HEK293 (cell line): Measurements from ENCODE around the gene KIF26B.

Source experiments
- CTCF ChIA-PET: fragments of 350-600 bp; formaldehyde crosslinking; extraction: SDS; loops from one replicate; lab custom pipeline; 2021; ENCODE audit warnings: antibody characterized with exemption; lab: Yijun Ruan, JAX
- POLR2A ChIA-PET: fragments of 300-600 bp; formaldehyde crosslinking; extraction: SDS; loops from one replicate; lab custom pipeline; 2020; ENCODE audit warnings: antibody characterized with exemption, inconsistent platforms; lab: Yijun Ruan, JAX
- H3K27ac ChIP-seq: fragments of 200-500 bp; sonication (Bioruptor generic); 2 replicates; pipeline ENCODE4 v1.5.1; 2014; ENCODE audit warnings: low read depth, low read length, control low read depth, inconsistent platforms; ENCODE audit errors: extremely low read depth
- H3K36me3 ChIP-seq, 2 experiments: fragments of 200-500 bp in 1 of 2; sonication (Bioruptor generic) in 1 of 2; 1 replicate in 1 of 2; 2 replicates in 1 of 2; pipeline ENCODE4 v1.5.1; 2014 to 2017; ENCODE audit warnings: inconsistent platforms in 2 of 2, low read length in 2 of 2; ENCODE audit not compliant: control insufficient read depth in 2 of 2, insufficient read depth in 1 of 2
- H3K4me1 ChIP-seq: fragments of 200-500 bp; sonication (Bioruptor generic); 2 replicates; pipeline ENCODE4 v1.5.1; 2014; ENCODE audit warnings: mild to moderate bottlenecking, low read length, inconsistent platforms; ENCODE audit not compliant: control insufficient read depth, insufficient read depth
- H3K4me3 ChIP-seq: 2 replicates; pipeline ENCODE4 v1.5.1; 2011; ENCODE audit warnings: low read depth, mild to moderate bottlenecking, control low read depth, low read length, moderate library complexity
- H3K9me3 ChIP-seq: fragments of 200-500 bp; sonication (Bioruptor generic); 2 replicates; pipeline ENCODE4 v1.5.1; 2014; ENCODE audit warnings: low read depth, low read length, inconsistent platforms; ENCODE audit not compliant: control insufficient read depth, insufficient read depth
- IKZF3 ChIP-seq: fragments of 450-650 bp; IDR thresholded peaks from 2 replicates; pipeline ENCODE4 v1.5.0; 2018; ENCODE audit warnings: missing biosample characterization, mild to moderate bottlenecking, missing genetic modification characterization, moderate library complexity
- ZFHX2 ChIP-seq: fragments of 450-650 bp; formaldehyde crosslinking; conservative IDR thresholded peaks from 2 replicates; pipeline ENCODE4 v1.5.1; 2016; ENCODE audit warnings: missing biosample characterization, missing genetic modification characterization
- ZNF140 ChIP-seq: fragments of 450-650 bp; formaldehyde crosslinking; IDR thresholded peaks from 2 replicates; pipeline ENCODE4 v1.5.1; 2016; ENCODE audit warnings: missing biosample characterization, missing genetic modification characterization
- ZNF155 ChIP-seq: fragments of 450-650 bp; formaldehyde crosslinking; IDR thresholded peaks from 2 replicates; pipeline ENCODE4 v1.5.1; 2016; ENCODE audit warnings: missing biosample characterization, missing genetic modification characterization
- ZNF157 ChIP-seq: fragments of 450-650 bp; formaldehyde crosslinking; IDR thresholded peaks from 2 replicates; pipeline ENCODE4 v1.5.1; 2016; ENCODE audit warnings: missing biosample characterization, missing genetic modification characterization
- ZNF19 ChIP-seq: fragments of 450-650 bp; formaldehyde crosslinking; IDR thresholded peaks from 2 replicates; pipeline ENCODE4; 2016; ENCODE audit warnings: missing biosample characterization, missing genetic modification characterization, low read depth
- ZNF366 ChIP-seq: fragments of 450-650 bp; formaldehyde crosslinking; conservative IDR thresholded peaks from 2 replicates; pipeline ENCODE4 v1.5.1; 2016; ENCODE audit warnings: missing biosample characterization, missing genetic modification characterization
- ZNF416 ChIP-seq: fragments of 450-650 bp; formaldehyde crosslinking; IDR thresholded peaks from 2 replicates; pipeline ENCODE4 v1.5.1; 2016; ENCODE audit warnings: missing biosample characterization, missing genetic modification characterization
- ZNF555 ChIP-seq: fragments of 450-650 bp; formaldehyde crosslinking; conservative IDR thresholded peaks from 2 replicates; pipeline ENCODE4 v1.5.1; 2017; ENCODE audit warnings: missing biosample characterization, mild to moderate bottlenecking, missing genetic modification characterization, inconsistent platforms
- ZNF571 ChIP-seq: fragments of 450-650 bp; formaldehyde crosslinking; IDR thresholded peaks from 2 replicates; pipeline ENCODE4 v1.5.0; 2017; ENCODE audit warnings: missing biosample characterization, missing genetic modification characterization
- ZNF596 ChIP-seq: fragments of 450-650 bp; IDR thresholded peaks from 2 replicates; pipeline ENCODE4 v1.5.0; 2018; ENCODE audit warnings: missing biosample characterization, mild to moderate bottlenecking, missing genetic modification characterization, moderate library complexity
- ZNF626 ChIP-seq: fragments of 450-650 bp; sonication (Bioruptor Pico); formaldehyde crosslinking; IDR thresholded peaks from 2 replicates; pipeline ENCODE4 v1.5.1; 2018; ENCODE audit warnings: missing biosample characterization, missing genetic modification characterization, inconsistent platforms
- ZNF701 ChIP-seq: fragments of 450-650 bp; formaldehyde crosslinking; IDR thresholded peaks from 2 replicates; pipeline ENCODE4 v1.5.1; 2016; ENCODE audit warnings: missing biosample characterization, missing genetic modification characterization
- TF ChIP-seq, protein P1 (sequence below): fragments of 450-650 bp; formaldehyde crosslinking; IDR thresholded peaks from 2 replicates; pipeline ENCODE4 v1.5.1; 2016; ENCODE audit warnings: missing biosample characterization, missing genetic modification characterization, borderline replicate concordance
- TF ChIP-seq, protein P2 (sequence below): fragments of 450-650 bp; formaldehyde crosslinking; IDR thresholded peaks from 2 replicates; pipeline ENCODE4 v1.5.1; 2017; ENCODE audit warnings: missing biosample characterization, missing genetic modification characterization
- TF ChIP-seq, protein P3 (sequence below): fragments of 450-650 bp; formaldehyde crosslinking; conservative IDR thresholded peaks from 2 replicates; pipeline ENCODE4 v1.5.1; 2016; ENCODE audit warnings: low read depth, missing biosample characterization, missing genetic modification characterization

KIF26B gene

DNA sequence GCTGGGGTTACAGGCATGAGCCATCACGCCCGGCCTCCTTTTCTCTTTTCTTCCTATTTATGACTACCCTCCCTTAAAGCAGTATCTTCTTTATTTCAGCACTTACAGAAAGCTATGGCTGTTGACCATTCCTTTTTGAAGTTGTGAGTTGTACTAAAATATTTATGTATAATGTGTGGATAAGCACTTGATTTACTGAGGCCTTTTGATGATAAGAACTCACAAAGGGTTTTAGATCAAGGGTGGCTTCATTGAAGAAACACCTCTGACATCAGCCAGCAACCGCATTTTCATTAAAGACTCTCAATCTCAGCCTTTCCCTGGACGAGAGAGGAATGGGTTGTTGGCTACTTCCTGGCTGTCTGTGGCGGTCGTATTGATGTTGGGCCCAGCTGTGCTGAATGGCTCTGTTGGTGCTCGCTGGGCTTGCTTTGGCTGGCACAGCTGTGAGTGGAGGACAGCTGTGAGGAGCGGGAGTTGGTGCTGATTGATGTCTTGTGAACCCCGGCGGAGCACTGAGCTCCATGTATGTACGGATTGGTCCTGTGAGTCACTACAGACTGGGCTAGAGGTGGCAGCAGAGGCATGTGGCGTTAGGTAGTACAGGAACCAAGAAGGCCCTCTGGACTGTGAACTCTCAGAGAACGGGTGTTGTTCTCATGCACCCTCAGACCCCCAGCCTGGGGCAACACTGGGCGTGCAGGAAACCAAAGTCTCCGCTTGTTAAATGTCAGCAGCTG lies 208.8 kb downstream of the KIF26B start (continued):
- TF ChIP-seq, protein P1, sequence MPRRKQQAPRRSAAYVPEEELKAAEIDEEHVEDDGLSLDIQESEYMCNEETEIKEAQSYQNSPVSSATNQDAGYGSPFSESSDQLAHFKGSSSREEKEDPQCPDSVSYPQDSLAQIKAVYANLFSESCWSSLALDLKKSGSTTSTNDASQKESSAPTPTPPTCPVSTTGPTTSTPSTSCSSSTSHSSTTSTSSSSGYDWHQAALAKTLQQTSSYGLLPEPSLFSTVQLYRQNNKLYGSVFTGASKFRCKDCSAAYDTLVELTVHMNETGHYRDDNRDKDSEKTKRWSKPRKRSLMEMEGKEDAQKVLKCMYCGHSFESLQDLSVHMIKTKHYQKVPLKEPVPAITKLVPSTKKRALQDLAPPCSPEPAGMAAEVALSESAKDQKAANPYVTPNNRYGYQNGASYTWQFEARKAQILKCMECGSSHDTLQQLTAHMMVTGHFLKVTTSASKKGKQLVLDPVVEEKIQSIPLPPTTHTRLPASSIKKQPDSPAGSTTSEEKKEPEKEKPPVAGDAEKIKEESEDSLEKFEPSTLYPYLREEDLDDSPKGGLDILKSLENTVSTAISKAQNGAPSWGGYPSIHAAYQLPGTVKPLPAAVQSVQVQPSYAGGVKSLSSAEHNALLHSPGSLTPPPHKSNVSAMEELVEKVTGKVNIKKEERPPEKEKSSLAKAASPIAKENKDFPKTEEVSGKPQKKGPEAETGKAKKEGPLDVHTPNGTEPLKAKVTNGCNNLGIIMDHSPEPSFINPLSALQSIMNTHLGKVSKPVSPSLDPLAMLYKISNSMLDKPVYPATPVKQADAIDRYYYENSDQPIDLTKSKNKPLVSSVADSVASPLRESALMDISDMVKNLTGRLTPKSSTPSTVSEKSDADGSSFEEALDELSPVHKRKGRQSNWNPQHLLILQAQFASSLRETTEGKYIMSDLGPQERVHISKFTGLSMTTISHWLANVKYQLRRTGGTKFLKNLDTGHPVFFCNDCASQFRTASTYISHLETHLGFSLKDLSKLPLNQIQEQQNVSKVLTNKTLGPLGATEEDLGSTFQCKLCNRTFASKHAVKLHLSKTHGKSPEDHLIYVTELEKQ (tag by site-specific recombination) = no peak
- no peak for TF ChIP-seq ZNF416 (tag by site-specific recombination)
- no peak for TF ChIP-seq ZNF366

DNA sequence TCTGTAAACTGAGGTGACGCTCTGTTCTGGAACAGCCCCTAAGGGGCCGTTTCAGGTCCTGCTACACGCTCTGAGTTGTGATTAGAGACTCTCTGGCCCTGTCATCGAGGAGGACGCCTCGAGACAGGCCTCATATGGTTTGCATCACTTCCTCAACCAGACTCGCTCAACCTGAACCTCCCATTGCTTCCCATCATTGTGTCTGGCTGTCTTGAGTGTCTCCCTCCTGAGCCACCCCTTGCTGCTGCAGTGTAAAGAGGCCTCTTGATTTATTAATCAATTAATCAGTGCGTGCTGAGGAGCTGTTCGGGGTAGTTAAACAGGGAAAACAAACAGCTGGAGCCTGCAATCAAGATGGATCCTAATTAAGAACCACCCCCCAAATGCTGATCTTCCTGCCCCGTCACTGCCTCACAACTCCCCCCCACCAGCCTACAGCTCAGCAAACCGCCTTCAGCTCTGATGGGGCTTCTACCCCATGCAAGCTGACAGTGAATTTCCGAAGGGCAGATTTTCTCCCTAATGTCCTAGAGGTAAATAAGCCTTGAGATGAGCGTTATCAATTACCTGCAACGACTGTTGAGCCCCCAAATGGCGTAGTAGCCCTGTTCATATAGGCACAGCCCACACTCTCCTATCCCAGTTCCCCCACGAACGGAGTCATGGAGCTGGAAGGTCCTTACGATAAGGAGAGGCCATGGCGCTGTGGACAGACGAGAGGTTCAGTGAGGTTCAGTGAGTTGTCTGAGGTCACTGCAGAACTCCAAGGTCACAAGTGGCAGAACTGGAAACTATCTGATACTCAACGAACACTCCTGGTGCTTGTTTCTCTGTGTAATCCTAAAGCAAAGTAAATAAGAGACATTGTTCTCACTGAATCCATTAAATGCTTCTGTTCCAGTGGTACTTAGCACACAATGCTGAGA lies 210.6 kb downstream of the KIF26B start:
- Histone ChIP-seq H3K36me3 (no peaks in the 10 kb centered on the region), H3K9me3 (no peaks in the 10 kb centered on the region), H3K4me3 (no peak overlapping the region), H3K27ac (no peak overlapping the region), H3K4me1 (no peaks in the 10 kb centered on the region)
- POLR2A ChIA-PET = no interaction called here
- TF ChIP-seq ZFHX2 (tag by site-specific recombination) = no peak
- TF ChIP-seq ZNF19 (tag by site-specific recombination) = no peak
- no peak for TF ChIP-seq ZNF157
- CTCF ChIA-PET = no interaction called here

DNA sequence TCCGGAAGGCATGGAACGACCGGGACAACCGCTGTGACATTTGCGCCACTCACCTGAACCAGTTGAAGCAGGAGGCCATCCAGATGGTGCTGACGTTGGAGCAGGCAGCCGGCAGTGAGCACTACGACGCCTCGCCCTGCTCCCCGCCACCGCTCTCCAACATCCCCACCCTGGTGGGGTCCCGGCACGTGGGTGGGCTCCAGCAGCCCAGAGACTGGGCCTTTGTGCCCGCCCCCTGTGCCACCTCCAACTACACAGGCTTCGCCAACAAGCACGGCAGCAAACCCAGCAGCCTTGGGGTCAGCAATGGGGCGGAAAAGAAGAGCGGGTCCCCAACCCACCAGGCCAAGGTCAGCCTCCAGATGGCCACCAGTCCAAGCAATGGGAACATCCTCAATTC lies 212.1 kb downstream of the KIF26B start:
- Histone ChIP-seq H3K4me1 (no peaks in the 10 kb centered on the region), H3K36me3 (no peaks in the 10 kb centered on the region), H3K27ac (no peak overlapping the region), H3K9me3 (no peaks in the 10 kb centered on the region)
- POLR2A ChIA-PET = no interaction called here
- TF ChIP-seq IKZF3 (tag by site-specific recombination) (no peak), ZNF596 (tag by site-specific recombination) (no peak), ZNF155 (tag by site-specific recombination) (no peak)
- TF ChIP-seq, protein P2, sequence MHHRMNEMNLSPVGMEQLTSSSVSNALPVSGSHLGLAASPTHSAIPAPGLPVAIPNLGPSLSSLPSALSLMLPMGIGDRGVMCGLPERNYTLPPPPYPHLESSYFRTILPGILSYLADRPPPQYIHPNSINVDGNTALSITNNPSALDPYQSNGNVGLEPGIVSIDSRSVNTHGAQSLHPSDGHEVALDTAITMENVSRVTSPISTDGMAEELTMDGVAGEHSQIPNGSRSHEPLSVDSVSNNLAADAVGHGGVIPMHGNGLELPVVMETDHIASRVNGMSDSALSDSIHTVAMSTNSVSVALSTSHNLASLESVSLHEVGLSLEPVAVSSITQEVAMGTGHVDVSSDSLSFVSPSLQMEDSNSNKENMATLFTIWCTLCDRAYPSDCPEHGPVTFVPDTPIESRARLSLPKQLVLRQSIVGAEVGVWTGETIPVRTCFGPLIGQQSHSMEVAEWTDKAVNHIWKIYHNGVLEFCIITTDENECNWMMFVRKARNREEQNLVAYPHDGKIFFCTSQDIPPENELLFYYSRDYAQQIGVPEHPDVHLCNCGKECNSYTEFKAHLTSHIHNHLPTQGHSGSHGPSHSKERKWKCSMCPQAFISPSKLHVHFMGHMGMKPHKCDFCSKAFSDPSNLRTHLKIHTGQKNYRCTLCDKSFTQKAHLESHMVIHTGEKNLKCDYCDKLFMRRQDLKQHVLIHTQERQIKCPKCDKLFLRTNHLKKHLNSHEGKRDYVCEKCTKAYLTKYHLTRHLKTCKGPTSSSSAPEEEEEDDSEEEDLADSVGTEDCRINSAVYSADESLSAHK = no peak
- TF ChIP-seq, all 188 proteins: peak for 0
- CTCF ChIA-PET = no interaction called here
- H3K4me3 ChIP-seq = no peak overlapping the region

DNA sequence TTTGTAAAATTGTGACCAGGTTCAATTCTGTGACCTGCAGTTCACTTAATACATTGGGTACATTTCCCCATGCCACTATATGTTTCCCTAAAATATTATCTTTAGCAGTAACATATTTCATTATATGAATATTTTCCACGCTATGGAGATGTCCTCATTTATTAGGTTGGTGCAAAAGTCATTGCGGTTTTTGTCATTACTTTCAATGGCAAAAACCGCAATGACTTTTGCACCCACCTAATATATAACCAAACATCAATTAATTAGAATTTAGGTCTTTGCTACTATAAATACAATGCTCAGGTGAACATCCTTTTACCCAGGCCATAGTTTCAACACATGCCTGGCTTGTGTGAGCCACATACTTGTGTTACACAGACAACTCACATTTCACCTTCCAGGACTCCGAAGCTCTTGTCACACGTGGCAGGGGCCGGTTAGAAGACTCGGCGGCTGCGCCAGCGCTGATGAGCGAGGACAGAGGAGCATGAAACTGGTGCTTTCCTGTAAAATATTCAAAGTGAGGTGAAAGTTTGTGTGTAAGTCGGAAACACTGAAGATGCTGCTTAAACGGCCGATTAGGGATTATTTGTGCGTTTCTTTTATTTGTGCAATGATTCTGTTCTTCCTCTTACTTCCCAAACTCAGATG lies 215.5 kb downstream of the KIF26B start:
- no peaks in the 10 kb centered on the region for H3K9me3 ChIP-seq
- ChIA-PET CTCF (no interaction called here), POLR2A (no interaction called here)
- no peaks in the 10 kb centered on the region for H3K4me1 ChIP-seq
- no peak overlapping the region for H3K27ac ChIP-seq
- no peak overlapping the region for H3K4me3 ChIP-seq
- no peaks in the 10 kb centered on the region for H3K36me3 ChIP-seq
- TF ChIP-seq ZNF626 (tag by site-specific recombination) = no peak
- TF ChIP-seq, protein P3, sequence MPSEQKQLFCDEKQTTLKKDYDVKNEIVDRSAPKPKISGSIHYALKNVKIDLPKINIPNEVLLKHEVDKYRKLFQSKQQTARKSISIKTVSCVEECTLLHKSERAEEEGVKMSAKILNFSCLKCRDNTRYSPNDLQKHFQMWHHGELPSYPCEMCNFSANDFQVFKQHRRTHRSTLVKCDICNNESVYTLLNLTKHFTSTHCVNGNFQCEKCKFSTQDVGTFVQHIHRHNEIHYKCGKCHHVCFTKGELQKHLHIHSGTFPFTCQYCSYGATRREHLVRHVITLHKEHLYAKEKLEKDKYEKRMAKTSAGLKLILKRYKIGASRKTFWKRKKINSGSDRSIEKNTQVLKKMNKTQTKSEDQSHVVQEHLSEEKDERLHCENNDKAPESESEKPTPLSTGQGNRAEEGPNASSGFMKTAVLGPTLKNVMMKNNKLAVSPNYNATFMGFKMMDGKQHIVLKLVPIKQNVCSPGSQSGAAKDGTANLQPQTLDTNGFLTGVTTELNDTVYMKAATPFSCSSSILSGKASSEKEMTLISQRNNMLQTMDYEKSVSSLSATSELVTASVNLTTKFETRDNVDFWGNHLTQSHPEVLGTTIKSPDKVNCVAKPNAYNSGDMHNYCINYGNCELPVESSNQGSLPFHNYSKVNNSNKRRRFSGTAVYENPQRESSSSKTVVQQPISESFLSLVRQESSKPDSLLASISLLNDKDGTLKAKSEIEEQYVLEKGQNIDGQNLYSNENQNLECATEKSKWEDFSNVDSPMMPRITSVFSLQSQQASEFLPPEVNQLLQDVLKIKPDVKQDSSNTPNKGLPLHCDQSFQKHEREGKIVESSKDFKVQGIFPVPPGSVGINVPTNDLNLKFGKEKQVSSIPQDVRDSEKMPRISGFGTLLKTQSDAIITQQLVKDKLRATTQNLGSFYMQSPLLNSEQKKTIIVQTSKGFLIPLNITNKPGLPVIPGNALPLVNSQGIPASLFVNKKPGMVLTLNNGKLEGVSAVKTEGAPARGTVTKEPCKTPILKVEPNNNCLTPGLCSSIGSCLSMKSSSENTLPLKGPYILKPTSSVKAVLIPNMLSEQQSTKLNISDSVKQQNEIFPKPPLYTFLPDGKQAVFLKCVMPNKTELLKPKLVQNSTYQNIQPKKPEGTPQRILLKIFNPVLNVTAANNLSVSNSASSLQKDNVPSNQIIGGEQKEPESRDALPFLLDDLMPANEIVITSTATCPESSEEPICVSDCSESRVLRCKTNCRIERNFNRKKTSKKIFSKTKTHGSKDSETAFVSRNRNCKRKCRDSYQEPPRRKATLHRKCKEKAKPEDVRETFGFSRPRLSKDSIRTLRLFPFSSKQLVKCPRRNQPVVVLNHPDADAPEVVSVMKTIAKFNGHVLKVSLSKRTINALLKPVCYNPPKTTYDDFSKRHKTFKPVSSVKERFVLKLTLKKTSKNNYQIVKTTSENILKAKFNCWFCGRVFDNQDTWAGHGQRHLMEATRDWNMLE (tag by site-specific recombination) = no peak
- no peak for TF ChIP-seq ZNF701 (tag by site-specific recombination)
- no peak for TF ChIP-seq ZNF555
- TF ChIP-seq ZNF140 = no peak
- no peak for TF ChIP-seq ZNF571 (tag by site-specific recombination)
